ENCODE data around the gene FAM3A.

The FAM3A gene

GRCh38 chrX:154477891-154478477 lies 38.0 kb downstream of the FAM3A start:
- DNase-seq (no peak), ATAC-seq (replicated peaks) (no peak)
- H3K4me3 Mint-ChIP-seq, result peak overlapping the region; percentile 75 to 82
- peaks cover 31% of the 10 kb centered on the region for H3K36me3 Mint-ChIP-seq (ENCODE audit: insufficient read depth)
- no peaks in the 10 kb centered on the region for H3K27me3 Mint-ChIP-seq
- peak overlapping the region; percentile 86 to 95 for H3K27ac Mint-ChIP-seq
- H3K4me1 Mint-ChIP-seq (ENCODE audit: low read depth in 2 of 2), result peaks cover 4 to 10% of the 10 kb centered on the region in 2 donors
- H3K9me3 Mint-ChIP-seq, result no peaks in the 10 kb centered on the region

- peaks cover 4 to 10% of the 10 kb centered on the region in 2 donors for H3K4me1 Mint-ChIP-seq (ENCODE audit: low read depth in 2 of 2)
- H3K36me3 Mint-ChIP-seq (ENCODE audit: insufficient read depth), result peaks cover 31% of the 10 kb centered on the region
- no peak overlapping the region for H3K4me3 Mint-ChIP-seq
- no peak overlapping the region for H3K27ac Mint-ChIP-seq
- DNase-seq, result no peak
- no peaks in the 10 kb centered on the region for H3K9me3 Mint-ChIP-seq
- no peak for ATAC-seq (replicated peaks)
- H3K27me3 Mint-ChIP-seq, result no peaks in the 10 kb centered on the region
These were observed 39.2 kb downstream of the FAM3A start for GRCh38 chrX:154476821-154477220.

GRCh38 chrX:154473683-154474082 lies 42.3 kb downstream of the FAM3A start:
- peaks cover 22% of the 10 kb centered on the region for H3K36me3 Mint-ChIP-seq (ENCODE audit: insufficient read depth)
- H3K27ac Mint-ChIP-seq, result peak overlapping the region in 1 of 2 donors; percentile 49
- H3K4me3 Mint-ChIP-seq, result no peak overlapping the region
- H3K9me3 Mint-ChIP-seq, result no peaks in the 10 kb centered on the region
- peaks cover 0 to 6% of the 10 kb centered on the region in 2 donors for H3K4me1 Mint-ChIP-seq (ENCODE audit: low read depth in 2 of 2)
- H3K27me3 Mint-ChIP-seq, result no peaks in the 10 kb centered on the region
- ATAC-seq (replicated peaks) (no peak), DNase-seq (no peak)

- Mint-ChIP-seq H3K27ac (no peak overlapping the region), H3K9me3 (no peaks in the 10 kb centered on the region), H3K36me3 (ENCODE audit: insufficient read depth) (peaks cover 26% of the 10 kb centered on the region), H3K4me1 (ENCODE audit: low read depth in 2 of 2) (peaks cover 0 to 3% of the 10 kb centered on the region in 2 donors), H3K27me3 (no peaks in the 10 kb centered on the region), H3K4me3 (peak overlapping the region in 1 of 2 donors; percentile 44)
- ATAC-seq (replicated peaks) (no peak), DNase-seq (no peak)
These were observed 43.1 kb downstream of the FAM3A start for GRCh38 chrX:154472685-154473632.

DNA sequence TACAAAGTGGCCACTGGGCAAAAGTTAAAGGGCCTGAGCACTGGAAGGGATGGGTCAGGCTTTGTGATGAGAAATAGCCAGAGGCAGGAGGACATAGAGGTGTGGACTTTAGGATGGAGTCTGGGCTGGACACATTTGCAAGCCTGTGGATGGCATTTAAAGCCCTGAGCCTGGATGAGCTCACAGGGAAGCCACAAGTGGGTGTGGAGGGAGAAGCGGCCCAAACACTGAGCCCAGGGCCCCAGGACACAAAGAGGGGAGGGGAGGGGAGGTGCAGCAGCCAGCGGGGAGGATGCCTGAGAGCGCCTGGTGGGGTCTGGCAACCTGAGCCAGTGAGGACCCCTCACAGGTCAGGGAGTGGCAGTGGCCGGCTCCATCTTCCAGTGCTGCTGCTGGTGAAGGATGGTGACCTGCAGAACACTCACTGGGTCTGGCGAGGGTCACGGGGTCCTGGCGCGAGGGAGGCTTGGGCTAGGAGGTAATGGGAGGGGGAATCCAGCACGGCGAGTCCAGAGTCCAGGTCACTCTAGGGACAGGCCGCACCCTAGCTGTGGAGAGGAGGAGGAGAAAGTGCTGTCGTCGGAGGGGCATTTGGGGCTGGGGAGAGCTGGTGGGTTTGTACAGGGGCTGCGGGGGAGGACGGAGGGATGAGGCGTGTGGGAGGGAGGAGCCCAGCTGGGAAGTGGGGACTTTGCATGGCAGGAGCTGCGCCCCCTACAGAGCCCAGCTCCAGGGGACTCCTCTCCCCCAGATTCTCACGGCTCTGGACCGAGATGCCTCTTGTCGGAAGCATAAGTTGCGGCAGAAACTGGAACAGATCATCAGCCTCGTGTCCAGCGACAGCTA lies 44.0 kb downstream of the FAM3A start:
- H3K27ac Mint-ChIP-seq, result no peak overlapping the region
- H3K4me3 Mint-ChIP-seq, result no peak overlapping the region
- no peaks in the 10 kb centered on the region for H3K9me3 Mint-ChIP-seq
- H3K27me3 Mint-ChIP-seq, result no peaks in the 10 kb centered on the region
- no peak for ATAC-seq (replicated peaks)
- H3K4me1 Mint-ChIP-seq (ENCODE audit: low read depth in 2 of 2), result peaks cover 0 to 3% of the 10 kb centered on the region in 2 donors
- peaks cover 27% of the 10 kb centered on the region for H3K36me3 Mint-ChIP-seq (ENCODE audit: insufficient read depth)
- no peak for DNase-seq

GRCh38 chrX:154470914-154471568 lies 45.0 kb downstream of the FAM3A start:
- Mint-ChIP-seq H3K4me3 (no peak overlapping the region), H3K9me3 (no peaks in the 10 kb centered on the region), H3K36me3 (ENCODE audit: insufficient read depth) (peaks cover 31% of the 10 kb centered on the region), H3K27ac (no peak overlapping the region), H3K27me3 (no peaks in the 10 kb centered on the region), H3K4me1 (ENCODE audit: low read depth in 2 of 2) (peaks cover 0 to 3% of the 10 kb centered on the region in 2 donors)
- no peak for DNase-seq
- no peak for ATAC-seq (replicated peaks)

- H3K27ac Mint-ChIP-seq, result no peak overlapping the region
- peaks cover 0 to 3% of the 10 kb centered on the region in 2 donors for H3K4me1 Mint-ChIP-seq (ENCODE audit: low read depth in 2 of 2)
- peaks cover 34% of the 10 kb centered on the region for H3K36me3 Mint-ChIP-seq (ENCODE audit: insufficient read depth)
- no peak for ATAC-seq (replicated peaks)
- no peaks in the 10 kb centered on the region for H3K9me3 Mint-ChIP-seq
- no peak overlapping the region for H3K4me3 Mint-ChIP-seq
- no peak for DNase-seq
- H3K27me3 Mint-ChIP-seq, result no peaks in the 10 kb centered on the region
These were observed 45.6 kb downstream of the FAM3A start for GRCh38 chrX:154470434-154470833.

- Mint-ChIP-seq H3K27me3 (no peaks in the 10 kb centered on the region), H3K9me3 (no peaks in the 10 kb centered on the region), H3K36me3 (ENCODE audit: insufficient read depth) (peaks cover 35% of the 10 kb centered on the region), H3K27ac (no peak overlapping the region), H3K4me3 (no peak overlapping the region), H3K4me1 (ENCODE audit: low read depth in 2 of 2) (peaks cover 0 to 3% of the 10 kb centered on the region in 2 donors)
- ATAC-seq (replicated peaks) (no peak), DNase-seq (no peak)
These were observed 46.2 kb downstream of the FAM3A start for GRCh38 chrX:154469880-154470279.

- no peaks in the 10 kb centered on the region for H3K9me3 Mint-ChIP-seq
- H3K4me3 Mint-ChIP-seq, result no peak overlapping the region
- H3K27ac Mint-ChIP-seq, result no peak overlapping the region
- H3K27me3 Mint-ChIP-seq, result no peaks in the 10 kb centered on the region
- H3K4me1 Mint-ChIP-seq (ENCODE audit: low read depth in 2 of 2), result peaks cover 0 to 3% of the 10 kb centered on the region in 2 donors
- no peak for ATAC-seq (replicated peaks)
- no peak for DNase-seq
- H3K36me3 Mint-ChIP-seq (ENCODE audit: insufficient read depth), result peaks cover 36% of the 10 kb centered on the region
These were observed 46.9 kb downstream of the FAM3A start for GRCh38 chrX:154469114-154469513.

GRCh38 chrX:154468217-154468616 lies 47.8 kb downstream of the FAM3A start:
- no peak for DNase-seq
- Mint-ChIP-seq H3K4me1 (ENCODE audit: low read depth in 2 of 2) (peaks cover 0 to under 1% of the 10 kb centered on the region in 2 donors), H3K27me3 (no peaks in the 10 kb centered on the region), H3K4me3 (no peak overlapping the region), H3K36me3 (ENCODE audit: insufficient read depth) (peaks cover 30% of the 10 kb centered on the region), H3K9me3 (no peaks in the 10 kb centered on the region), H3K27ac (no peak overlapping the region)
- no peak for ATAC-seq (replicated peaks)

- peaks cover 36% of the 10 kb centered on the region for H3K36me3 Mint-ChIP-seq (ENCODE audit: insufficient read depth)
- ATAC-seq (replicated peaks) (no peak), DNase-seq (no peak)
- H3K4me1 Mint-ChIP-seq (ENCODE audit: low read depth in 2 of 2), result peaks cover 0 to 3% of the 10 kb centered on the region in 2 donors
- no peak overlapping the region for H3K27ac Mint-ChIP-seq
- H3K27me3 Mint-ChIP-seq, result no peaks in the 10 kb centered on the region
- H3K9me3 Mint-ChIP-seq, result no peaks in the 10 kb centered on the region
- H3K4me3 Mint-ChIP-seq, result no peak overlapping the region
These were observed 48.5 kb downstream of the FAM3A start for GRCh38 chrX:154467556-154467955.

DNA sequence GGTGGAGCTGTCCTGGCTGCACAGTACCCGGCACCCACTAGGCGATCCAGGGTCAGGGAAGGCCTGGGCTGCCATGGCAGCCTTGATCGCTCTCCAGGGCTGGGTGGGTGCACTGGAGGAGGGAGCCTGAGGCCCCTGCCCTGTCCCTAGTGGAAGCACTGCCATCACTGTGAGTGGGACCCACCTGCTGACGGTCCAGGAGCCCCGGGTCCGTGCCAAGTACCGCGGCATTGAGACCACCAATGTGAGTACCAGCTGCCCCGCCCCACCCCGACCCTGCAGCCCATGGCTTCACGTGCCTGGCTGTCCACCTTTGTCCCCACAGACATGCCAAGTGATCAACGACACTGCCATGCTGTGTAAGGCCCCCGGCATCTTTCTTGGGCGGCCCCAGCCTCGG lies 49.1 kb downstream of the FAM3A start:
- H3K4me3 Mint-ChIP-seq, result no peak overlapping the region
- H3K4me1 Mint-ChIP-seq (ENCODE audit: low read depth in 2 of 2), result peaks cover 0 to 3% of the 10 kb centered on the region in 2 donors
- H3K36me3 Mint-ChIP-seq (ENCODE audit: insufficient read depth), result peaks cover 38% of the 10 kb centered on the region
- DNase-seq (no peak), ATAC-seq (replicated peaks) (no peak)
- no peak overlapping the region for H3K27ac Mint-ChIP-seq
- no peaks in the 10 kb centered on the region for H3K27me3 Mint-ChIP-seq
- no peaks in the 10 kb centered on the region for H3K9me3 Mint-ChIP-seq

- DNase-seq (no peak), ATAC-seq (replicated peaks) (no peak)
- no peak overlapping the region for H3K4me3 Mint-ChIP-seq
- no peaks in the 10 kb centered on the region for H3K27me3 Mint-ChIP-seq
- H3K36me3 Mint-ChIP-seq (ENCODE audit: insufficient read depth), result peaks cover 38% of the 10 kb centered on the region
- H3K4me1 Mint-ChIP-seq (ENCODE audit: low read depth in 2 of 2), result peaks cover 0 to 5% of the 10 kb centered on the region in 2 donors
- H3K9me3 Mint-ChIP-seq, result no peaks in the 10 kb centered on the region
- H3K27ac Mint-ChIP-seq, result no peak overlapping the region
These were observed 50.0 kb downstream of the FAM3A start for GRCh38 chrX:154466036-154466435.
